Left lung (tissue), 10 donors: Measurements from ENCODE around the gene CLDN7. TPM values are rescaled to one million over a fixed set of nuclear protein-coding genes. Genes with fewer than 3 reads are reported as not detected.

ENCODE experiments used
- ATAC-seq: fragments of 200-7000 bp; cut with Tn5 transposase; one replicate; pipeline ENCODE4 v1.9.1; 2020; ENCODE audit warnings: moderate library complexity
- DNase-seq, 4 donors: peaks; one replicate each; pipeline ENCODE4 v3.0.0-alpha.2; 2013 to 2020
- H3K27ac ChIP-seq, 2 donors: fragments of 200-600 bp; sonication (generic) in 1 of 2; one replicate each; pipeline versions ENCODE4 v1.5.0 to v1.8.0; 2020 to 2021
- H3K27me3 ChIP-seq, 2 donors: fragments of 200-600 bp; sonication (generic) in 1 of 2; one replicate each; pipeline versions ENCODE4 v1.5.0 to v1.8.0; 2020 to 2021
- H3K36me3 ChIP-seq, 2 donors: fragments of 200-600 bp; sonication (generic) in 1 of 2; one replicate each; pipeline versions ENCODE4 v1.5.0 to v1.8.0; 2020 to 2021
- H3K4me1 ChIP-seq, 2 donors: fragments of 200-600 bp; one replicate each; pipeline ENCODE4 v1.8.0; 2021
- H3K4me3 ChIP-seq, 2 donors: fragments of 200-600 bp; sonication (generic) in 1 of 2; one replicate each; pipeline versions ENCODE4 v1.5.0 to v1.8.0; 2020 to 2021; ENCODE audit warnings: mild to moderate bottlenecking in 1 of 2
- H3K9me3 ChIP-seq, 2 donors: fragments of 200-600 bp; sonication (generic) in 1 of 2; one replicate each; pipeline versions ENCODE4 v1.5.0 to v1.8.0; 2020 to 2021
- CTCF ChIP-seq, 2 donors: fragments of 200-600 bp; sonication (generic) in 1 of 2; IDR thresholded peaks; one replicate each; pipeline versions ENCODE4 v1.5.0 to v1.8.0; 2021; ENCODE audit warnings: antibody characterized with exemption in 2 of 2
- intact Hi-C, 2 donors: fragments of 100-400 bp; cut with DNase I; formaldehyde crosslinking; loops; one replicate each; pipeline versions ENCODE4 v1.11.2 to v1.14.2; 2022
- polyA plus RNA-seq, 6 donors: library from polyadenylated mRNA; unstranded; fragments of 120-200 nt; gene quantifications; one replicate each; pipeline ENCODE4 v1.2.1, GENCODE V29; 2013; ENCODE audit not compliant: insufficient read length in 6 of 6
- total RNA-seq, 2 donors: library from RNA; stranded (reverse); fragmentation: NEBNext Ultra II Directional; extraction: Animal tissue kit (Norgen Biotek cat#: 25700); gene quantifications; one replicate each; pipeline ENCODE4 v1.2.1, GENCODE V29; 2021
- donor health status: DM: no; HTN: yes; CAD: no.
- donor health status: DM: no; HTN: no; CAD: no.

CLDN7 gene
- total and polyA plus RNA-seq, 8 donors: 26.0 to 197 (median 36.5) TPM

DNA sequence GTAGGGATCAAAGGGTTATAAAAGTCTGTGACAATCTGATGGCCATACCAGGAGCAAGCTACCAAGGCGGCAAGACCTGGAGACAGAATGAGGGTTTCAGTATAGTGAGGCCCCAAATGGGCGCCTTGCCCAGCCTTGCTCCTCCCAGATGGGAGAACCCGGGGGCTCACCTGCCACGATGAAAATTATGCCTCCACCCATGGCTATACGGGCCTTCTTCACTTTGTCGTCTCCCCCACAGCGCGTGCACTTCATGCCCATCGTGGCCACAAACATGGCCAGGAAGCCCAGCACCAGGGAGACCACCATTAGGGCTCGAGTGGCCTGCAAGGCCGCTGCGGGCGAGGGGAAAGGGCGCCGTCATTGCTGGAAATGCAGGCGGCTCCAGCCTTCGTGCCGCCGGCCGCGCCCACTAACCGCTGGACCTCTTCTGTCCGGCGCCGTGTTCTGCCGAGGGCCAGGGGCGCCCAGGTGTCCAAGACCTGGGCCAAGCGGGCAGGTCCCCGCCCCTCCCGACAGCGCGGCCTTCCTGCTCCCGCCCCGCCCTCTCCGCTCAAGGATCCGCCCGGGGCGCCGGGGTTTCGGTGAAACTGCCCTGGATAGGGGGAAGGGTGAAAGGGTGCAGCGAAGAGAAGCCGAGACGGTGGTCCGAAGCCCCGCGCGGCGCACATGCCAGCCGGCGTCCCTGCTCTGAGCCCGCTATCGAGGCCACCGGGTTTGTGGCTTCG, 1.5 kb downstream of the CLDN7 start:
- peaks cover 10 to 55% of the 10 kb centered on the region in 2 donors for H3K27me3 ChIP-seq
- TF ChIP-seq CTCF (IDR thresholded peaks at IDR 0.05): no peak
- peak; percentile 68 for ATAC-seq
- intact Hi-C loops: no loop called here
- DNase-seq: peak in 3 of 4 donors; percentile 67 to 93 (median 83)
- H3K36me3 ChIP-seq: peaks cover 0 to 46% of the 10 kb centered on the region in 2 donors
- peaks cover 3 to 46% of the 10 kb centered on the region in 2 donors for H3K4me1 ChIP-seq
- peak overlapping the region; percentile 86 to 88 for H3K27ac ChIP-seq
- H3K4me3 ChIP-seq: peak overlapping the region; percentile 56 to 59
- no peaks in the 10 kb centered on the region for H3K9me3 ChIP-seq

- peaks cover 3 to 46% of the 10 kb centered on the region in 2 donors for H3K4me1 ChIP-seq
- H3K9me3 ChIP-seq: no peaks in the 10 kb centered on the region
- H3K27ac ChIP-seq: peak overlapping the region in 1 of 2 donors; percentile 88
- intact Hi-C loops: no loop called here
- H3K36me3 ChIP-seq: peaks cover 0 to 53% of the 10 kb centered on the region in 2 donors
- DNase-seq (peak in 1 of 4 donors; percentile 25), ATAC-seq (no peak)
- H3K4me3 ChIP-seq: peak overlapping the region; percentile 56 to 59
- peaks cover 10 to 49% of the 10 kb centered on the region in 2 donors for H3K27me3 ChIP-seq
- no peak for TF ChIP-seq CTCF (IDR thresholded peaks at IDR 0.05)
Observed at GRCh38 chr17:7260151-7260550, 2.1 kb downstream of the CLDN7 start.

DNA sequence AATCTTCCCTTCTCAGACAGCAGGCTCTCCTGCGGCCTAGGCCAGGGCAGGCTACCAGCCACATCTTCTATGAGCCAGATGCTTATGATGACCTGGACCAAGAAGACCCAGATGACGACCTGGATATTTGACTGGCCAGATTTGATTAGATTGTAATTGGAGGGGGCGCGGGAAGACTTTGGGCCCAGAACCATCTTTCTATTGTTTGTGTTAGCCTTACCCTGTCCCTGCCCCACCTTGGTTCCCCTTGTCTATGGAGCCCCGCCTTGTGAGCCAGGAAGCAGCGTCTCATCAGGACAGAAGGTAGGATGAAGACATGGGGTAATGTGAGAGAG, 2.8 kb downstream of the CLDN7 start:
- peaks cover 3 to 46% of the 10 kb centered on the region in 2 donors for H3K4me1 ChIP-seq
- H3K36me3 ChIP-seq: peaks cover 0 to 59% of the 10 kb centered on the region in 2 donors
- H3K27me3 ChIP-seq: peaks cover 10 to 43% of the 10 kb centered on the region in 2 donors
- peak overlapping the region in 1 of 2 donors; percentile 19 for H3K27ac ChIP-seq
- DNase-seq: no peak
- TF ChIP-seq CTCF (IDR thresholded peaks at IDR 0.05): no peak
- intact Hi-C loops: no loop called here
- no peaks in the 10 kb centered on the region for H3K9me3 ChIP-seq
- ATAC-seq: no peak
- H3K4me3 ChIP-seq: peak overlapping the region in 1 of 2 donors; percentile 59

GRCh38 chr17:7258731-7259554, 3.3 kb downstream of the CLDN7 start:
- Histone ChIP-seq H3K4me3 (peak overlapping the region in 1 of 2 donors; percentile 59), H3K27ac (no peak overlapping the region), H3K4me1 (peaks cover 3 to 46% of the 10 kb centered on the region in 2 donors), H3K9me3 (no peaks in the 10 kb centered on the region), H3K36me3 (peaks cover 0 to 65% of the 10 kb centered on the region in 2 donors), H3K27me3 (peaks cover 10 to 37% of the 10 kb centered on the region in 2 donors)
- intact Hi-C loops: no loop called here
- no peak for TF ChIP-seq CTCF (IDR thresholded peaks at IDR 0.05)
- peak in 1 of 4 donors; percentile 85 for DNase-seq
- ATAC-seq: peak; percentile 46
